ENCODE results near the gene ASCC2.

DNA sequence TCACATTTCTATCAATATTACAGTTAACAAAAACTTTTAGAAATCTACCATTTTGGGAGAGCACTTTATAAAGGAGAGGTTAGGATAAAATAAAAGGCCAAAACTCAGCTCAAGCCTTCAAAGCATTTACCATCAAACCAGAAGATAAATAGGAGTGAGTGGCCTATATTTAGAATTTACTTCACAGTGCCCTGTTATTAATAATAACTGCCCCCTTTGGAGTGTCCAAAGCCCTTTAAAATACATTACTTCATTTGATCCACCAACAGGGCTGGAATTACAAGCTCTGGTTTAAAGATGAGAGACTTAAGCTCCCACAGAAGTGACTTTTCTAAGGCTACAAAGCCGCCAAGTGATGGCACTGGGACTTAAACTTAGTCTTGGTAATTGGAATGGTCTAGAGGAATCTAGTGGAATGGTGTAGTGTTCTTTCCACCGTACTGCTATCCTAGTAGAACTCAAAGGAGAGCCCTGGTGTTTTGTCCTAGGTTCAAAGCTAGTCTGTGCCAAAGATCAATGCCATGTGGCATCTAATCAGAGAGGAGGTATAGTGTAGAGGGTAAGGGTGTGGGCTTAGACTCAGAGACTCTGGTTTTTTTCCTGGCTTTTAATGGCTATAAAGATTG lies 23.7 kb upstream of the ASCC2 start:
- TF ChIP-seq CREB5 (CRISPR knock-in tag; IDR thresholded peaks at IDR 0.05; ENCODE audit: low read depth) (no peak), PATZ1 (CRISPR knock-in tag; IDR thresholded peaks at IDR 0.05; ENCODE audit: borderline replicate concordance) (no peak), ESRRG (CRISPR knock-in tag; IDR thresholded peaks at IDR 0.05) (no peak)

Measured in SK-N-SH treated with all-trans-retinoic acid at 6 μM for 48 hours (cell line).